GM18498 (cell line): ENCODE data around the gene QKI.
"Not testable (repeated sequence)": the region's sequence is repeated elsewhere in the genome, so short reads cannot be mapped to it uniquely, and the experiment has no call there.

Experiments used
- ATAC-seq: cut with Tn5 transposase; IDR thresholded peaks from one replicate; pipeline ENCODE4 v1.9.1; 2021; ENCODE audit warnings: mild to moderate bottlenecking, moderate library complexity; ENCODE audit not compliant: unreplicated experiment

The QKI gene

GRCh38 chr6:163413345-163414116 is 987 bp upstream of the QKI start:
- peak; percentile 60 for ATAC-seq

GRCh38 chr6:163414946-163415619 is 565 bp downstream of the QKI start:
- ATAC-seq, result peak; percentile 1

- no peak for ATAC-seq
These were observed 1.4 kb downstream of the QKI start for GRCh38 chr6:163415620-163416556.

GRCh38 chr6:163416557-163417253 is 2.2 kb downstream of the QKI start:
- ATAC-seq, result no peak

GRCh38 chr6:163417595-163417994 is 3.1 kb downstream of the QKI start:
- no peak for ATAC-seq

- ATAC-seq, result no peak
These were observed 4.0 kb downstream of the QKI start for GRCh38 chr6:163418311-163419029.

- ATAC-seq, result no peak
These were observed 5.1 kb downstream of the QKI start for GRCh38 chr6:163419413-163420288.

GRCh38 chr6:163420289-163420614 is 5.7 kb downstream of the QKI start:
- no peak for ATAC-seq

GRCh38 chr6:163422550-163422949 is 8.0 kb downstream of the QKI start:
- no peak for ATAC-seq

GRCh38 chr6:163423696-163424095 is 9.2 kb downstream of the QKI start:
- ATAC-seq, result no peak

GRCh38 chr6:163427498-163428254 is 13.2 kb downstream of the QKI start:
- no peak for ATAC-seq

GRCh38 chr6:163428373-163428772 is 13.9 kb downstream of the QKI start:
- no peak for ATAC-seq

- ATAC-seq, result no peak
These were observed 15.4 kb downstream of the QKI start for GRCh38 chr6:163429858-163430448.

GRCh38 chr6:163432300-163432699 is 17.8 kb downstream of the QKI start:
- ATAC-seq, result no peak

GRCh38 chr6:163433486-163433885 is 19.0 kb downstream of the QKI start:
- not testable (repeated sequence) for ATAC-seq

GRCh38 chr6:163435023-163435422 is 20.5 kb downstream of the QKI start:
- ATAC-seq, result no peak

- no peak for ATAC-seq
These were observed 22.3 kb downstream of the QKI start for GRCh38 chr6:163436843-163437242.

- ATAC-seq, result peak; percentile 52
These were observed 22.9 kb downstream of the QKI start for GRCh38 chr6:163437466-163437865.
